ENCODE results near the gene RIN3.
"Not testable (repeated sequence)": the region's sequence is repeated elsewhere in the genome, so short reads cannot be mapped to it uniquely, and the experiment has no call there.

The RIN3 gene

GRCh38 chr14:92675976-92676375 is 162.4 kb downstream of the RIN3 start:
- DNase-seq: no peak

DNA sequence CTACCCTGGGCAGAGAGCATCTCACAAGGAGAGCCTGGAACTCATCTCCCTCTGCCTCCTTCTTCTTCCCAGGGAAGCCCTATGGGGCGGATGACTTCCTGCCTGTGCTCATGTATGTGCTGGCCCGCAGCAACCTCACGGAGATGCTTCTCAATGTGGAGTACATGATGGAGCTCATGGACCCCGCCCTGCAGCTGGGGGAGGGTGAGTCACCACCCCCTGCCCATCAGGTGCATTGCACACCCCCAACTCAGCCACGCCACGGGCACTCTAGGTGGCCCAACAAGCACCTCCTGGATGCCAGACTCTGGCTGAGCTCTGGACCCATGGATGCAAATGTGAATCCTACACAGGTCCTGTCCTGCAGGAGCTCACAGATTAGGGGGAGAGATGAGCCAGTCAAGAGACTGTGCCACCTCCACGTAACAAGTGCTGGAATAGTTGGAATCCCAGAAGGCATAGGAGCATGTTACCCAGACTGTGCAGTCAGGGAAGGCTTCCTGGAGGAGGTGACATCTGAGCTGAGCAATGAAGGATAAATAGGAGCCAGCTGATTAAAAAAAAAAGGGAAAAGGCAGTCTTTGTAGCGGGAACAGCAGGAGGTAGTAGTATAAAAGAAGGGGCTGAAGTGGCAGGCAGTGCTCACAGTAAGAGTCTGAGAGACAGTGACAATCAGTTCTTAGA is 163.0 kb downstream of the RIN3 start:
- no peak for DNase-seq

- DNase-seq: peak; percentile 83
Observed at GRCh38 chr14:92677087-92677668, 163.6 kb downstream of the RIN3 start.

DNA sequence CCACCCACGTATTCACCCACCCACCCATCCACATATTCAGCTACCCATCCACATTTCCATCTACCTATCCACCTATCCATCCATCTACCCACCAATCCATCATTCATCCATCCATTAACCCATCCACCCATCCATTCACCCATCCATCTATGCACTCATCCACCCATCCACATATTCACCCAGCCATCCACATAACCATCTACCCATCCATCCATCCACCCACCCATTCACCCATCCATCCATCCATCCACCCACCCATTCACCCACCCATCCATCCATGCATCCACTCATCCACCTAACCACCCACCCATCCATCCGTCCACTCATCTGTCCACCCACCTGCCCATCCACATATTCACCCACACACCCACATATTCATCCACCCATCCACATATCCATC is 164.4 kb downstream of the RIN3 start:
- DNase-seq: no peak

- DNase-seq: no peak
Observed at GRCh38 chr14:92678766-92679165, 165.2 kb downstream of the RIN3 start.

DNA sequence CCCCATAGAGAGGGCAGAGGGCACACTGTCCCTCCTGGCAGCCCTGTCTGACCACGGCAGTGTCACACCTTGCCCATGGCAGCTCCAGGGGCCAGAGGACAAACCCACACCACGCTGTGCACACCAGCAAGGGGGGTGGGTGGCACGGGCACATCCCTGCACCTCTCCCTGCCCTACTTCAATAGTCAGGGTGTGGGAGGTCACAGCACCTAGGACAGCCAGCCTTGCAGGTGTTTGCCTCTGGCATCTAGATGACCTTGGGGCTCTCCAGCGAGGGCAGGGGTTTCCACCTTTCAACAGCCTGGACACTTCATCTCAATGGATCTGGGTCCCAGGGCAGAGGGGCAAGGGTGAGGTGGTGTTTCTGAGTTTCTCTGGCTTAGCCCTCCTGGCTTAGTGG is 165.7 kb downstream of the RIN3 start:
- no peak for DNase-seq

- not testable (repeated sequence) for DNase-seq
Observed at GRCh38 chr14:92680330-92680729, 166.7 kb downstream of the RIN3 start.

DNA sequence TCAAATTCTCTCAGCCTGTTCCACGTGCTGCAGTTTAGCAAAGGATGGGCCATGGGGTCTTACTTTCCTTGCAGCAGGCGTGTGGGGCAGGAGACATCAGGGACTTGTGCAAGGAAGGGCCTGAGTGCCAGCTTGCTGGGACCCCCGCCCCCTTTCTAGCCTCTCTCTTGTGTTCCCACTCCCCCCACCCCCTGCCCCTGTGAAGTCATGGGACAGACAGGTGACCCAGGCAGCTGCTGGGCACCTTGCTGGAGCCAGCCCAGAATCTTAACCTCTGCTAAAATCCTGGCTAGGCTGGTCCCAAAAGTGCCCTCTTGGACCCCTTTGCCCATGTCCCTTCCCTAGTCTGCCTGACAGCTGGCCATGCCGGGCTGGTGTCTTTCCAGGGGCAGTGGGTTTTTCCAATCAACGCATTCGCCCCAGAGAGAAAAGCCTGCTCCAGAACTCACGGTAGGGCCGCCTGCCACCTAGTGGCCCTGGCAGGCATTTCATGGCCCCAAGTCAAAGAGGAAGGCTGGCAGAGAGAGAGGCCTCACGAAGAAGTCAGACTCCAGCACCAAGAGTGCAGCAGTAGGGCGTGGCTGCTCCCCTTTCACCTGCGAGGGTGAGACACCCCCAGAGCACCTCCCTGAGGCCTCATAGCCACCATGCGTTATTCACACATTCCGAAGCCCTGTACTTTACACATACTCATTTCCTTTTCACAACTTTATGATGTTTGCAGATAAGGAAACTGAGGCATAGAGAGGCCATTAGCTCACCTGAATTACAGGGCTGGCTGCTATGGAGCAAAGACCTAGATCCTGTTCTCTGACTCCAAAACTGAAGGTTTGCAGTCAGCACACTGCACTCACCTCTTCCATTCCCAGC is 167.4 kb downstream of the RIN3 start:
- peak; percentile 75 for DNase-seq

DNA sequence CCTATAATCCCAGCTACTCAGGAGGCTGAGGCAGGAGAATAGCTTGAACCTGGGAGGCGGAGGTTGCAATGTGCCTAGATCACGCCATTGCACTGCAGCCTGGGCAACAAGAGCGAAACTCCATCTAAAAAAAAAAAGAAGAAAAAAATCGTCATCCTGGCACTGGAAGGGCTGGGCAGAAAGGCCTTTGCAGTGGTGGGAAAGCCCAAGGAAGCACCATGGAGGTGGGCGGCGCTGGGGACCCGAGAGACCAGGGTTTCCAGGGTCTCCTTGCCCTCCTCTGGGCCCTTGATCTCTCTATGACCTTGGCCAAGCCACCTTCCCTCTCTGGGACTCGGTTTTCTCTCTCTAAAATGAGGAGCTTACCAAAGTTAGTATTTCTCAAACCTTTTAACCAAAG is 169.5 kb downstream of the RIN3 start:
- DNase-seq: no peak

DNA sequence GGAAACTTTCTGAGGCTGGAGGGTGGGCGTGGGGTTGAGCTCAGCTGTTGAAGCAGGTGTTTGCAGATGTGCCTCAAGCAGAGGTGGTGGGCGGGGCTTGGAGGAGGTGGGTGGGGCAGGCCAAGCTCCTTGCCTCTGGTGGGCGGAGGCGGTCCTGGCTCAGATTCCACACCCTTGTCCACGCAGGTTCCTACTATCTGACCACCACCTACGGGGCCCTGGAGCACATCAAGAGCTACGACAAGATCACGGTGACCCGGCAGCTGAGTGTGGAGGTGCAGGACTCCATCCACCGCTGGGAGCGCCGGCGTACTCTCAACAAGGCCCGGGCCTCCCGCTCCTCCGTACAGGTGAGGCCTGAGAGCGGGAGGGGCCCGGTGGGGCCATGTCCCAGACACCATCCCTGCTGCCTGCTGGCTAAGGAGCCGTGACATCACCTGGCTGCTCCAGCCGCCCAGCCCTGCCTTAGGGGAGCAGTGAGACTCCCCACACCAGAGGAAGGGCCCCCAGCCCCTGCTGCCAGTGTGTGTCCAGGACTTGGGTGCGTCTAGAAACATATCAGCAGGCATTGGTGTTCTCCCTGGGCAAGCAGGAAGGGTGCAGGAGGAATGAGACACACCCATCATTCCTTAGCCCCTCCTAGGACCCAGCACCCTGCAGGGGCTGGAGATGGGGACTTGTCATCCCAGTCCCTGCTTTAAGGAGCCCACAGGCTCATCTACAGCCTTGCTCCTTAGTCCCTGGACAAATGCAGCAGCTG is 171.4 kb downstream of the RIN3 start:
- no peak for DNase-seq

- no peak for DNase-seq
Observed at GRCh38 chr14:92685784-92686355, 172.3 kb downstream of the RIN3 start.

DNA sequence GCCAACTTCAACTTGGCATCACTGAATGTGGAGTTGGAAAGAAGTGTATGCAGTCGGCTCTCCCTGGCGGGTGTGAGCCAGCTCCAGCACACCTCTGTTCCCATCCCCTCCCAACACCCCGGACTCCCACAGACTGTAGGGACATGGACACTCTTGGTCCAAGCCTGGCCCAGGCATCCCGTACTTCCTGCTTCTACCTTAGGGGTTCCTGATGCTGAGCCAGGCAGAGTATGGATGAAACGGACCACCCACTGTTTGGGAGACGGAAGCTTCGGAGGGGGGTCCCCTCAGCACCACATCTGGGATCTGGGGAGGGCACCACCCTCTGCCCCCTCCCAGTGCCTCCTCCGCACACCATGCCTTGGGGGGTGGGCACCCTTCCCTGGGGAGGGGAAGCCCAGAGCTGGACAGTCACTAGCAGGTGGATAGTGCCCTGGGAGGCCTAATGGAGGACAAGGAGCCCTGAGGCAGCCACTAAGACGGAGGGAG is 172.9 kb downstream of the RIN3 start:
- DNase-seq: no peak

DNA sequence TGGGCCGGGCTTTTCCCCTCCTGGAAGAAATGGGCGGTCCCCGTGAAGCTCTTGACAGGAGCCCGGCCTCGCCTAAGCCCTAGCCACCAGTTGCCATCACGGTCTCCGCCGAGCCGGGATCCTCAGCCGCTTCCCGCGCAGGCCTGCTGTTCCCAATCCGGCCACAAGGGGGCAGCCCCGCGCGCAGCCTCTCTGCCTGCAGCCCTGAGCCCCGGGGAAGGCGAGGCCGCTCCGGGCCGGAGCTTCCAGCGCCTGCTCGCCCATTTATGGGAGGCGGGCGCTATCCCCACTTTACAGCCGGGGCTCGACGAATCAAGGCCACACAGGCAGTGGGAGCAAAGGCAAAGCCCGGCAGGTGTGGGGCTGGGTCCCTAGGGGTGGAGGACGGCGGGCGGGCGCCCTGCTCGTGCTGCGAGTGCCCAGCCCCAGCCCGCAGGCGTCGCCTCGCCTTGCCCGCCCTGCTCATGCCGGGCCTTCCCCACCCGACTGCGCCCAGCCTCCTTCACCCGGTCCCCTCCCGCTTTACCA is 173.4 kb downstream of the RIN3 start:
- DNase-seq: peak; percentile 52

DNA sequence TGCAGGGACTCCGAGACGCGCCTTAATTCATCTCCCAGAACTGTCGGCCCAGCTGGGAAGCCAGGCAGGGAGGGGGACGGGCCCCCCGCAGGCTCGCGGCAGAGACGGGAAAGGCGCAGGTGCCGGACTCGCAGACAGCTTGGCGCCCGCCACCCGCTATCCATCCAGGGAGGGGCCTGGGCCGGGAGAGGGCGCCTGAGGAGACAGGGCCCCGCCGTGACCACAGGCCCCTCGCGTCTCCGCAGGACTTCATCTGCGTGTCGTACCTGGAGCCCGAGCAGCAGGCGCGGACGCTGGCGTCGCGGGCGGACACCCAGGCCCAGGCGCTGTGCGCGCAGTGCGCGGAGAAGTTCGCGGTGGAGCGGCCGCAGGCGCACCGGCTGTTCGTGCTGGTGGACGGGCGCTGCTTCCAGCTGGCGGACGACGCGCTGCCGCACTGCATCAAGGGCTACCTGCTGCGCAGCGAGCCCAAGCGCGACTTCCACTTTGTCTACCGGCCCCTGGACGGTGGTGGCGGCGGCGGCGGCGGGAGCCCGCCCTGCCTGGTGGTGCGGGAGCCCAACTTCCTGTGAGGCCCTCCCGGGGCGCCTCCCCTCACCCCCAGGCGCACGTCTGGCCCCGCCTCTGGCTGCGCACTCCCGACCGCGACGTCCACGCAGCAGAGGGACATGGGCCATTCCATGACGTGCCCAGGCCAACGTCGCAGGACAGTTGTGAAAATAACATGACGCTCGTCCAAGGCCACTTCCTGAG is 174.3 kb downstream of the RIN3 start:
- no peak for DNase-seq

GRCh38 chr14:92688434-92689375 is 175.1 kb downstream of the RIN3 start:
- no peak for DNase-seq

DNA sequence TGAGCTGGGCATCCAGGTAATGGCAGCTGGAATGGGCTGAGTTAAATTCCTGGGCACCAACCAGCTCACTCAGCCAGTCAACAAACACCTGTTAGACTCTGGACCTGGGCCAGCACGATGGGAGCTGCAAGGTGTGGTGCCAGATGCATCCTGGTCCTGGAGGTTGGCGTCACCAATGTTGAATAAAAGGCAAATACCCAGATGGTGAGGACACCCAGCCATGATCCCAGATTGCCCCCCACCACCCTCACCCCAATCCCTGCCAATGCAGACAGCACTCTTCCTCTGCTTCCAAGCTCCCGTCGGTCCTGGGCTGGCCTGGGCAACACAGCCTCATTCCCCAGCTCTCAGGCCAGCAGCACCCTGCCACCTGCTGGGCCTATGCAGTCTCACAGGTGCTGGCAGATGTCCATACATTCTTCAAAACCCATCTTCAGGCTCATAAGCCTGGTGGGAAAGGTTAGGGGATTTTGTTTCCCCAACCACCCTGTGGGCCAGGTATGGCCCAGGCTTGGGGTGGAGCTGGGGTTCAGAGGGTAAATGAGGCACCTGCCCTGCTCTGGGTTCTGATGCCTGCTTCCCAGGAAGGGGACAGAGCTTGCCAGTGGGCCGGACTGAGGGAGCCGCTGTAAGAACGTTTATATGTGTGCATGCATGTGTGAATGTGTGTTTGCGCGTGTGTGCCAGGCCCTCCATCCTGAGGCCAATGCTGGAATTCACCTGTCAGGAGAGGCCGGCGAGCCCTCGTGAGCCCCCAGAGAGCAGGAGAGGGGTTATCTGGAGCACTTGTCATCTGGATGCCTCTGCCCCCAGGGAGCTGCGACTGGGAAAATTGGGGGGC is 176.8 kb downstream of the RIN3 start:
- no peak for DNase-seq

GRCh38 chr14:92692822-92693226 is 179.2 kb downstream of the RIN3 start:
- DNase-seq: no peak

GRCh38 chr14:92693998-92694795 is 180.6 kb downstream of the RIN3 start:
- peak; percentile 45 for DNase-seq

DNA sequence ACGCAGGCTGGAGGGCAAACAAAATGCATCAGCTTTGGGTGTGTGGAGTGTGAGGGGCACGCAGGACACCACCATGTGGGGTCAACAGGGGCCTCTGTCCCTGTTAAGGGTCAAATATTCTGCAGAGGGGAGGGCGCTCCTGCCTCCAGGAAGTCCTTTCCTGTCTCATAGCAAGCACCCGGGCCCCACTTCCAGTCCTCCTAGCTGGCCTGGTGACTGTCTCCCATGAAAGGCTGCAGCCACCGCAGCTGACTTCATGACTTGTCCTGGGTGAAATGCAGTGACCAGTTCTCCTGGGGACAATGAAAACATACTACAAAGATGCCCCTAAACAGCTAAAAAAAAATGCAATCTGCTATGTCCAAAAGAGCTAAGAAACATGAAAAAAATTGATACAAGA is 181.2 kb downstream of the RIN3 start:
- no peak for DNase-seq

All from stimulated activated CD4-positive, alpha-beta T cell treated with anti-CD3 and anti-CD28 coated beads, Interleukin-1b, Interleukin-23, amount 100 ng/mL, for 48 hours (primary cell).